HG03066 (cell line): ENCODE results near the gene TMEM108.

Source experiments
- ATAC-seq: cut with Tn5 transposase; IDR thresholded peaks from one replicate; pipeline ENCODE4 v1.9.1; 2021; ENCODE audit warnings: low read depth; ENCODE audit not compliant: unreplicated experiment

Gene TMEM108

DNA sequence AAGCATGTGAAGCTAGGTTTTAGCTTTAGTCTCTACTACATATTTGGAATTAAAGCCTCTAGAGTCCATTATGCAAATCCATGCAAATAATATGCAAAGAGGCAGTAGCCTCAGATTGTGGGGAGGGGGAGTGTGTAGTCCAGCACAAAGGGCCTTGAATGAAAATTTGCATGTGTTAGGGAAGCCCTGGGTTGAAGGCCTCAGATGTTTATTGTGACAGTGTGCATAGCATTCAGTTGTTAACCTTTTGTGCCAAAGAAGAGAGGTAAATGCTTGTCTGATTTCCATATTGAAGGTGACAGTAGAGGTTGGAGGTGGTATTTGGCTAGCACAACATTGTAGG, 337.2 kb downstream of the TMEM108 start:
- no peak for ATAC-seq

DNA sequence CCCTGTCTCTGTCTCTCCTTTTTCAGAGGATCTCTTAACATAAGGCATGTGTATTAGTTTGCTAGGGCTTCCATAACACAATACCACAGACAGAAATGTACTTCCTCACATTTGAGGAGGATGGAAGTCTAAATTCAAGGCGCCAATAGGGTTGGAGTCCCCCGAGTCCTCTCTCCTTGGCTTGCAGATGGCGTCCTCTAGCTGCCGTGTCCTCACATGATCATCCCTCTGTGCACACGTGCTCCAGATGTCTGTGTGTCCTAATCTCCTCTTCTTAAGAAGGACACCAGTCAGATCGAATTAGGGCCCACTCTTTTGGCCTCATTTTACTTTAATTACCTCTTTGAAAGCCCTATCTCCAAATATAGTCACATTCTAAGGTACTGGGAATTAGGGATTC, 338.6 kb downstream of the TMEM108 start:
- ATAC-seq = no peak

DNA sequence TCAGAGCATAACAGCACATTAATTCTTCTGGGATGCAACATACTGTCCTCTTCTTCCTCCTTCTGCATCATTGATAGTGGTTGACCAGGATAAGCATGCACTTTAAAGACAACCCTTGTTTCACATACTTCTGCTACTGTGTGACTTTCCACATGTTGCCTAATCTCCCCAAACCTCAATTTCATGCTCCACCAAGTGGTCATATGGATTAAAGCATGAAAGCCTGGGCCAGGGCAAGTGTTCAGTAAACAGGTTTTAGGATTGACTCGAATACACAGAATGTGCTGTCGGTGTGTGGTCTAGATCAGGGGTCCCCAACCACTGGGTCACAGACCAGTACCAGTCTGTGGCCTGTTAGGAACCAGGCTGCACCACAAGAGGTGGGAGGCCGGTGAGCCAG, 339.2 kb downstream of the TMEM108 start:
- ATAC-seq = no peak

DNA sequence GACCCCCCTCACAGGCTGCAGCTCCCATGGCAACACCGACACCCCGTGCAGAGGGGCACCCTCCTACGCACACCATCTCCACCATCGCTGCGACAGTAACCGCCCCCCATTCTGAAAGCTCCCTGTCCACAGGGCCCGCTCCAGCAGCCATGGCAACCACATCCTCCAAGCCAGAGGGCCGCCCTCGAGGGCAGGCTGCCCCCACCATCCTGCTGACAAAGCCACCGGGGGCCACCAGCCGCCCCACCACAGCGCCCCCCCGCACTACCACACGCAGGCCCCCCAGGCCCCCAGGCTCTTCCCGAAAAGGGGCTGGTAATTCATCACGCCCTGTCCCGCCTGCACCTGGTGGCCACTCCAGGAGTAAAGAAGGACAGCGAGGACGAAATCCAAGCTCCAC, 341.7 kb downstream of the TMEM108 start:
- no peak for ATAC-seq

DNA sequence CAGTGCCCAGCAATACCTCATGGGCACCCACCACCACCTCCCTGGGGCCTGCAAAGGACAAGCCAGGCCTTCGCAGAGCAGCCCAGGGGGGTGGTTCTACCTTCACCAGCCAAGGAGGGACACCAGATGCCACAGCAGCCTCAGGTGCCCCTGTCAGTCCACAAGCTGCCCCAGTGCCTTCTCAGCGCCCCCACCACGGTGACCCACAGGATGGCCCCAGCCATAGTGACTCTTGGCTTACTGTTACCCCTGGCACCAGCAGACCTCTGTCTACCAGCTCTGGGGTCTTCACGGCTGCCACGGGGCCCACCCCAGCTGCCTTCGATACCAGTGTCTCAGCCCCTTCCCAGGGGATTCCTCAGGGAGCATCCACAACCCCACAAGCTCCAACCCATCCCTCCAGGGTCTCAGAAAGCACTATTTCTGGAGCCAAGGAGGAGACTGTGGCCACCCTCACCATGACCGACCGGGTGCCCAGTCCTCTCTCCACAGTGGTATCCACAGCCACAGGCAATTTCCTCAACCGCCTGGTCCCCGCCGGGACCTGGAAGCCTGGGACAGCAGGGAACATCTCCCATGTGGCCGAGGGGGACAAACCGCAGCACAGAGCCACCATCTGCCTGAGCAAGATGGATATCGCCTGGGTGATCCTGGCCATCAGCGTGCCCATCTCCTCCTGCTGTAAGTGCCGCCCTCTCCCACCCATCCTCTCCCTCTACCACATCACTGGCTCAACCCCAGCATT, 342.5 kb downstream of the TMEM108 start:
- ATAC-seq = no peak

DNA sequence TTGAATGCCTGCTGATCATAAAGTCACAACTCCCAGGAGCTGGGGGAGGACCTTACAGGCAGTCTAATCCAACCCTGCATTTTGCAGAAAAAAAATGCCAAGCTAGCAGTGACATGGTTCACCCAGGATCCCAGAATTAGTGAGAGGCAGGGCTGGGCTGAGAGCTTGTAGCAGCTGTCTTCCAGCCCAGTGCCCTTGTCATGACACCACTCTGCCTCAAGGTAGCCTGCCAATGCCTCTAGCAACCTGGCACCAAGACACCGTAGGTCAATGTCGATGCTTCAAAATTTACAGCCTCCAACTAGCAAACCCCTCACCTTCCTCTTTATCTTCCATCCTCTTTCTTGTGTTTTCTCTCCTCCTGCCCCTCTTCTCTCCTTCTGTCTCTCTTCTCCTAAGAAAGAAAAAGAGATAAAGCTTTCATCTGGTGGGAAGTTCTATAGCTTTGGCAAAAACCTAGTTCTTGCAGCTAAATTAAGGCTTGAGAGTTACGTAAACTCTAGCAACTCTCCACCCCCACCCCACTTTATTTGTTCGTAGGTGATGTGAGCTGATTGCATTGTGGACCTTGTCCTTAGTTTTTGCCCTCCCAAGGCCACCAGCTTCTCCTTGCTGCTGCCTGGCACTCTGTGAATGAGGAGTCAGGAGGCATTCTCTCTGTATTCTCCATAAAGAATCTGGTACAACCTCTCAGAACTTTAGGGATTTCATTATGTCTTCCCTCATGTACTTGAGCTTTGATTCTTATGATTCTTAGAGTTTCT, 343.3 kb downstream of the TMEM108 start:
- ATAC-seq = no peak

DNA sequence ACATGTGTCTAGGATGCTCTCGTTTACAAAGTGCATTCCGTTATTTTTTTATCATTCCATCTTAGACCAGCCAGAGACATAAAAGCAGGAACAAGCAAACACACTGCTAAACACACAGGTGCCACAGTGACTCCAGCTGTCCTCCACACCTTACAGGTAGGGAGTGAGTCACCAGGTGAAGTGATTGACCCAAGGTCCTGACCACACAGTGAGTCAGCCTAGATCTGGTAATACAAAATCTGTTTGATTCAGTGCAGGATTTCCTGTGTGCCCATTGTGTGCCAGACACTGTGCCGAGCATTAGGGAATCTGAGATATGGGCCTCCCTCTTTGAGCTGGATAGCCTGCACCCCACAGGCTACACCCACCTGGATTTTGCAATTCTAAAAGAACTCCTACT, 345.0 kb downstream of the TMEM108 start:
- ATAC-seq = no peak

DNA sequence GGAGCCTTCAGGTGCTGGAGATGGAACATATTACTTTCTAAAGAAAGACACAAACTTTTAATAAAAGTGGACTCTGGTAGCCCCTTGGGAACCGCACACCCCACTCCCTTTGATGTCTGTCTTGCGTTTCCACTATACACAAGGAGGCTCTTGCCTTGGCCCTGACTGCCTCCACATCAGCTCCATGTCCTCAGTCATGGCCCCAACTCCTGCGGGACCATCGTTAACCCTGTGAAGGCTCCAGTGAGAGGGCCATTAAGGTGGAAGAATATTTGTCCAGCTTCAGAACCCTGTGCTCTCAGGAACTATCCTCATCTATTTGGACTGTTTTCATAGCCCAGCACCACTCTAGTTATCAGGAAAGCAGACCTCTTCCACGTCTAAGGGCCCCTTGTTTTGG, 345.6 kb downstream of the TMEM108 start:
- ATAC-seq = no peak

DNA sequence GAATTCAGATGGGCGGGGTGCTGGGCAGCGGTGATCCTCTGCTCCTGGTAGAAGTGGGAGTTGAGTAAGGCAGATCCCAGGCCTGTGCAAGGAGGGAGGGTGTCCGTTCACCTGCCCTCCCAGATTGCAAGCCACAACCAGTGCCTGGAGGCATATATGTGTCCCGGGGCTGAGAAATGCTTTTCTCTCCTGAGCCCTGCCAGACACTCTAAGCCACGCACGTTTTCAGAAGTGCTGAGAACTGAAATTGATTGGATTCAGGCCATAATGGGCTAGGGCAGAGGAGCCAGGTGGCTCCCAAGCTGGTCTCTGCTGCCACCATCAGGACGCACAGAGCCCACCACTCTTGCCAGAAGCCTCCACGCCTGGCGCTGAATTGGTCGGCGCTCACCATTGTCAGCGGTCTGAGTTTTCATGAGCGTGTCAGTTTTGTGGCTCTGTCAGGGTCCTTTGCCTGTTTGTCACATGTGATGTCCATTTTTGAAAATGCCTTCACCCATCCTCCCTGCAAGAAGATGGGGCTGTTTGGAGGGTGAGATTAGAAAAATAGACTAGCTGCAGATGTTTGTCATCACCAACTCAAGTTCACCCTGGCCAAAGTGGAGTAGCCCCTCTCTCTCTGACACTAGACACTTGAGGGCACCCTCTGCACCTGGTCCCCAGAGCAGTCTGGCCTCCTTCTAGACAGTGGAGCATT, 346.3 kb downstream of the TMEM108 start:
- no peak for ATAC-seq

DNA sequence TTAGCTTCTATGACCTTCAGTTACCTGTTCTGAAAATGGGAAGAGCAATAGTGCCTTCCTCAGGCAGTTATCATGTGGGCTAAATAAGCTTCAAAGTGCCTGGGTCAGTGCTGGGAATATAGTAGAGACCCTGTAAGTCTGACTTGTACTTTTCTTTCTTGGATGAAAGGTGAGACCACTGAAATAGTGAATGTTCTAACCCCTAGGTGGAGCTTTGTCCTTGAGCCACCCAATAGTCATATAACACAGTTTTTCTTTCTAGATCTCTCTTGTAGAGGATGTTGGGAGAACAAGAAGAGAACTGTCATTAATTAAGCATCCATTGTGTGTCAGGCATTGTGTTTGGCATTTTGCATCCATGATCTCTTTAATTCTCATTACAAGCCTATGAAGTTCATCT, 348.7 kb downstream of the TMEM108 start:
- ATAC-seq = no peak

DNA sequence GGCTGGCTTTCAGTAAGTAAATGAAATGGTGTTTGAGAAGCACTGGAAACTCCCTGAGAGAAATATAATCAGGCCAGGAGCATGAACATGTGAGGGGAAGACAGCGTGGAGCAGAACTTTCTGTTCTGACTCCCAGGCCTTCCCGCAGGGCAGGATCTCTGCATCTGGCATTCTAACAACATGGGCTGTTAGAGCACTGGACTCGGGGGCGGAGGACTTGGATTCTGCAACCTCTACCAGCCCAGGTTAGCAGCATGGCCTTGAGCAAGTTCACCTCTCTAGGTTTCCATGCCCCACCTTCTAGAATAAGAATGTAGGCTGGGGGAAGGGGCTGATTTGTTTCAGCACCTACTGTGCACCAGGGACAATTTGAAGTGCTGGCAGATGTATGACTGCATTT, 349.1 kb downstream of the TMEM108 start:
- no peak for ATAC-seq

DNA sequence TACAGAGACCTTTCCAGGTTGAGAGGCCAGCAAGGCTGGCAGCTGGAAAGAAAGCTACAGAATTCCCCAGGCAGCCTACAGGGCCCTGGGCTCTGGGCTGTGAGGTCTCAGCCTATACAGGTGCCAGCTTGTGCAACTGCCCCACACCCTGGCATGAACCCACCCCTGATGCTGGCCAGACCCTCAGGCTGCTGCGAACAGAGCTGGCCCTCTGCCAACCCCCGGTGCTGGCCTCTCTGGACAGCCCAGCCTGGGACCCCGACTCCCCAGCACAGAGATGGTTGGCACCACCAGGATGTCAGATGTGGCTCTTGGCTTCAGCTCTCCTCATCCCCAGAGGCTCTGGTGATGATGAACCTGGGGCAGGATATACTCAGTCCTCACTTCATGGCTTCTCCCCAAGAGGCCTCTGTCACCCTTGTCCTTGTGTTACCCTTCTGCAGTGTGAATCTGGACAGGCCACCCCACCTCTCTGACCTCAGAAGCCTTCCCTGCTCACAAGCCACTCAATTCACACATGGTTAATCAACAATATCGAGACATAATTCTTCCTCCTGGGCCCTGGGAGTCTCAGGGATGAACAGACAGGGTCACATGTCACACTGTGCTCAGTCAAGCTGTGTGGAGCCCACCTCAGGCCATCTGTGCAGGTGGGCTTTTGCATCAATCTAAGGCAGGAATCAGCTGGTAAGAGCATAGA, 350.7 kb downstream of the TMEM108 start:
- ATAC-seq = no peak

DNA sequence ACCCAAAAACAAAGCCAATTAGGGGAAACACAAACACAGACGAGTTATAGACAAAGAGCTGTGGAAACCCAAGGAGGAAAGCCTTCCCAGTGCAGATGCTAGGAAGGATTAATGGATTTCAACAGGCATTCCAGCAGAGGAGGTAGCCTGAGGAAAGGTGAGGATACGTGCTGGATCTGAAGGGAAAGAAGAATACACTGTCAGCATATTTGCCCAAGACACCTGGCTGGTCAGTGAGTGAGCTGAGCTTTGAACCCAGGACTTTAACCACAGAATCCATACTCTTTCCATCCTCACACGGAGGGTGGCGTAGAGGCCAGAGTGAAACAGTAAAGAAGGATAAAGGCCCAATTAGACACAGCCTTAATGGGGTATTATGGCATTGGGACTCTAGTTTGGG, 352.5 kb downstream of the TMEM108 start:
- no peak for ATAC-seq

DNA sequence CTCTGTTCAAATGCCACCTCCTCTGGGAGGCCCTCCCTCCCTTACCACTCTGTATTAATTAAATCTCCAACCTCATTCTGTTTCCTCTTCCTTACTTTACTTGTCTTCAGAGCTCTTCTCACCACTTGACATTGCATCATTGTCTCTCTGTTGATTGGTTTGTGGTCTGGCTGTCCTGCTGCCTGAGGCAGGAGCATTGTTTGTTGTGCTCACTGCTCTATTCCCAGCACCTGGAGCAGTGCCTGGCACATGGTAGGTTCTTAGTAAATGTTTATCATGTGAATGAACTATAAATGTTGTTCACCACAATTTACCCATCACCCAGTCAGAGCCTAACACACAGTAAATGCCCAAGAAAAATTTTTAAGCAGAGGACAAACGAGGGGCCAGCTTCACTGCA, 355.0 kb downstream of the TMEM108 start:
- ATAC-seq = no peak

DNA sequence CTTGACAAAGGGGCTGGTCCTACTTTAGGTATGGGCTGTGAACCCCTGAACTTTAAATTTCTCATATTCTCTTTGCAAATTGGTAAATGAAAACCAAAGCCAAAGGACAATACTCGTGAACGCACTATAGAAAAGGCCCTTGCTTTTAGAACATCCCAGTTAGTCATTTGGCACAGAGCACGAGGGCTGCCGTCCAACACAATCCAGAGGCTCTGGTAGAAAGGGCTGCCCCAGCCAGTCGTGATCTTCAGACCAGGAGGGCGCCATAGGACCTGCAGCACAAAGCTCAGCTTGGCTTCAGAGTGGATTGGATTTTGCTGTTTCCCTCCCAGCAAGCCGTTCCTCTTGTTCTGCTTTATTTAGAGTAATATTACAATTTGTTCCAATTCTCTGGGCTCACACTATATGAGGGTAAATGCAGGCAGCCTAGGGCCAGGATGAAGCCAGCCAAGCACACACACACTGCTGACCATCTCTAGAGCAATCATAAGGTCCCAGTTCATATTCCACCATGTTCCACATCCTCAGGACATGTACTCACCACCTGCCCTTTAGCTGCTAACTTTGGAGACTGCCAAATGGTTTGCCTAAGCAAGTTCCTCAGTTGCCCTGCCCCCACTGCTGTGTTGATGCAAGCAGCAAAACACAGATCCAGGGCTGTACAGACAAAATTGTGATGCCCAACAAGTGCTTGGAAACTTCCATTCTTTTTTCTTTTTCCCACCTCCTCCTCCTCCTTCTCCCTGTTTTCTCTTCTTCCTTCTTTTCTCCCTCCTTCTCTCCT, 355.7 kb downstream of the TMEM108 start:
- ATAC-seq = no peak

DNA sequence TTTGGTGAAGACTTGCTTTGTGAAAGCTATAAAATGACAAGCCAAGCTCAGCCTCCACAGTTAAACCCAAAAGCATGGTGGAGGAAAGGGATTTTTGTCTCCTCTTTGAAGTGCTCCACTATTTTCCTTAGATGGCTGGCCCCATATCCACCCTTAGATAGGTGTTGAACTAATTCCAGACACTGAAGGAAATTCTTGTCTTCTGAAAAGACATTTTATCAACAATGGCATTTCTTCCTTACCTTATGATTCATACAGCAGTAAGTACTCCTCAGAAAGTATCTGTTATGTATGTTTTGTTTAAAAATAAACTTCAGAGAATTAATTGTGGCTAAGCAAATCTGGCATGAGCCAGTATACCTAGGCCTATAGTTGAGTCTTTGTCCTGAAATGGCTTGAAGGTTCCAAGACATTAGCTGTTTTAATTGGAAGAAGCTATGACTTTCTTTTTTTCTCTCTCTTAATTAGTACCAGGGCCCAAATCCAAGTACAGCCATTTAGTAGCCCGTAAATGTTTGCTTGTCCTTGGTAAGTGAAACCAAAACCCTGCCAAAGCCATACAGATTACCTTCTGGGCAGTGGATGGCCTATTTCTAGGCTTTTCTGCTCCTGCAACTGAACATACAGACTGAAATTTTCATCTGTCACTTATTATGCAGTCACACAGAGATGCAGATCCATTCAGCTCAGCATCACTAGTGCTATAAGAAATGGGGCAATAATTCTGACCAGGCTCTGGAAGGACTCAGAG, 356.5 kb downstream of the TMEM108 start:
- ATAC-seq = no peak

DNA sequence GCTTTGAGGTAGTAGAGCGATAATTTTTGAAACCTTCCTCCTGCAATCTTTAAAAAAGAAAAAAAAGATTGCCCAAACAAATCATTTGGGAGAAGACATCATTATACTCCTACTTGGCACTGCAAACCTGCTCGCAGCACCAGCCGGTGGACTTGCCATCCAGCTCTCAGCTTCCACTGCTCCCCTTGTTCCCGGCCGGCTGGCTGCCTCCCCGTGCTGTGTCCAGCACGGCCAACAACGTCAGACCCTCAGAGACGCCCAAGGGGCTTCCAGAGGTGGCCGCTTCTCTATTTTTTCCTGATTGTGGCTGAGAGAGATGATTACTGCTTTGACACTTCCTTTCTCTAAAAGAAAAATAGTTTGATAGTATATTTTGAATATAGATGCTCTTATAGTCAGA, 358.7 kb downstream of the TMEM108 start:
- ATAC-seq = no peak

DNA sequence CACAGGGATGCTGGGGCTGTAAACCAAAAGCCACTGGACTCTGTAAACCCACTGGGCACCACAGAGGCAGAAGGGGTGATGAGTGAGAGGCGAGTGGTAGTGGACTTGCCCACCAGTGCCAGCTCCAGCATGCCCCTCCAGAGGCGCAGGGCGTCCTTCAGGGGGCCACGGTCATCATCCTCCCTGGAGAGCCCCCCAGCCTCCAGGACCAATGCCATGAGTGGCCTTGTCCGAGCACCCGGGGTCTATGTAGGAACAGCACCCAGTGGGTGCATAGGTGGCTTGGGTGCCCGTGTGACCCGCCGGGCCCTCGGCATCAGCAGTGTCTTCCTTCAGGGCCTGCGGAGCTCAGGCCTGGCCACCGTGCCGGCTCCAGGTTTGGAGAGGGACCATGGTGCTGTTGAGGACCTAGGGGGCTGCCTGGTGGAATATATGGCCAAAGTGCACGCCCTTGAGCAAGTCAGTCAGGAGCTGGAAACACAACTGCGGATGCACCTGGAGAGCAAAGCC, 361.9 kb downstream of the TMEM108 start, which contains the start of gene BFSP2:
Gene BFSP2 (plus strand): TSS at position 51 of the 510 bp plus-strand sequence. CDS start 28 bp downstream, at position 79.
- no peak for ATAC-seq

DNA sequence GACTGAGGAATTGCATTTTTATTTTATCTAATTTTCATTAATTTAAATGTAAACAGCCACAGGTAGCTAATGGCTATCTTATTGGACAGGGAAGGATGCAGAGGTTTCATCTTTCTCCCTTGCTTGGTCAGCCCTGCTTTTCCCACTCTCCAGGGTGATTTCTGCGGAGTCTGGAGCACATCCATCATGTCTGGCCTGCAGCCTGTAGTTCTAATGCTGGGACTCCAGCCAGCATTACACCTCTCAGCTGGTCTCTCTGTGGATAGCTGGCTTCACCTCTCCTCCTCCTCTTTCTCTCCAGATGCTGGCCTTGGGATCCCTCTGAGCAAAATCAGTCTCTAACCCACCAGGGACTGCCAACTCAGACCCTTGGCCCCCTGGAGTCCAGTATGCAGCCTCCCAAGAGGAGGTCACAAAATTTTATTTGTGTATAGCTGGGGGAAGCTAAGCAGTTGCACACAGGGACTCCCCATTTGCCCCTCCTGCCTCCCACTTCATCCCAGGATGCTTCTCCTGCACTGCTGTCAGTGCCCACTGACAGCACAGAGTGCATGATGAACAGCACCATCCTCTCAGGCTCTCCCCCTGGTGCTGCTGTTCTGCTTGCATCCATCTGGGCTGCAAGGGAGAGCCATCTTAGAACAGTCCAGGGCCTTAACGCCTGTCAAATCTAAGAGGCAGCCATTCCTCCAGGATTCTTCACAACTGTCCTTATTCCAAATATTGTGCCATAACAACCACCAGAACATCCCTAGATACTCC, 363.4 kb downstream of the TMEM108 start:
- ATAC-seq = no peak
